HG02588 (cell line): Measurements from ENCODE around the gene MSRB1.
A peak's percentile ranks its signal among the peaks of the same experiment; 100 is the strongest.

Experiments
- ATAC-seq: cut with Tn5 transposase; IDR thresholded peaks from one replicate; pipeline ENCODE4 v1.9.1; 2021; ENCODE audit warnings: mild to moderate bottlenecking, moderate library complexity; ENCODE audit not compliant: unreplicated experiment

Gene MSRB1

GRCh38 chr16:1979271-1980029 is 36.5 kb upstream of the MSRB1 start:
- ATAC-seq = no peak

- no peak for ATAC-seq
Measured at GRCh38 chr16:1978476-1979120, 35.6 kb upstream of the MSRB1 start.

GRCh38 chr16:1977875-1978268 is 34.9 kb upstream of the MSRB1 start:
- ATAC-seq = no peak

- no peak for ATAC-seq
Measured at GRCh38 chr16:1976951-1977874, 34.2 kb upstream of the MSRB1 start.

GRCh38 chr16:1976216-1976520 is 33.2 kb upstream of the MSRB1 start:
- no peak for ATAC-seq

GRCh38 chr16:1975432-1976215 is 32.6 kb upstream of the MSRB1 start:
- ATAC-seq = no peak

- ATAC-seq = no peak
Measured at GRCh38 chr16:1974157-1975070, 31.4 kb upstream of the MSRB1 start.

- no peak for ATAC-seq
Measured at GRCh38 chr16:1973461-1974156, 30.6 kb upstream of the MSRB1 start.

- ATAC-seq = no peak
Measured at GRCh38 chr16:1972490-1972877, 29.5 kb upstream of the MSRB1 start.

GRCh38 chr16:1971796-1972489 is 28.9 kb upstream of the MSRB1 start, which contains the start of gene TBL3:
TSS of gene TBL3 (plus strand) at chr16:1972053. CDS start at chr16:1972165, 112 bp downstream.
- ATAC-seq = peak; percentile 68

GRCh38 chr16:1968146-1968953 is 25.4 kb upstream of the MSRB1 start:
- ATAC-seq = no peak

- ATAC-seq = no peak
Measured at GRCh38 chr16:1966460-1966859, 23.5 kb upstream of the MSRB1 start, which contains the start of gene RNF151. TSS of gene RNF151 (plus strand) at chr16:1966856. CDS start at chr16:1966882, 26 bp downstream.

- no peak for ATAC-seq
Measured at GRCh38 chr16:1965396-1966001, 22.5 kb upstream of the MSRB1 start.

GRCh38 chr16:1964506-1965395 is 21.8 kb upstream of the MSRB1 start, which contains the start of gene RPS2:
TSS of gene RPS2 (minus strand) at chr16:1964826. CDS start at chr16:1964625, 201 bp downstream.
- peak; percentile 77 for ATAC-seq

GRCh38 chr16:1963806-1964505 is 21.0 kb upstream of the MSRB1 start:
- ATAC-seq = peak; percentile 0
